Right lobe of liver (tissue), 6 donors: Measurements from ENCODE around the gene FOXD1. TPM values are rescaled to one million over a fixed set of nuclear protein-coding genes. Genes with fewer than 3 reads are reported as not detected.

Experiments
- ATAC-seq, 4 donors: fragments of 200-7000 bp; cut with Tn5 transposase; one replicate each; pipeline ENCODE4 v1.9.1; 2020; ENCODE audit warnings: mild to moderate bottlenecking in 4 of 4, moderate library complexity in 4 of 4
- DNase-seq, 3 donors: peaks; one replicate each; pipeline ENCODE4 v3.0.0-alpha.2; 2020
- H3K27ac ChIP-seq, 3 donors: fragments of 200-600 bp; one replicate each; pipeline ENCODE4 v1.8.0; 2022
- H3K27me3 ChIP-seq, 2 donors: fragments of 200-600 bp; one replicate each; pipeline ENCODE4 v1.8.0; 2022
- H3K36me3 ChIP-seq, 4 donors: fragments of 200-600 bp; sonication (generic) in 1 of 4; one replicate each; pipeline versions ENCODE4 v1.5.1 to v1.8.0; 2017 to 2022; ENCODE audit warnings: control low read depth in 1 of 4
- H3K4me1 ChIP-seq, 4 donors: fragments of 200-600 bp; sonication (generic) in 1 of 4; one replicate each; pipeline versions ENCODE4 v1.5.1 to v1.8.0; 2017 to 2022; ENCODE audit warnings: control low read depth in 1 of 4
- H3K4me3 ChIP-seq, 3 donors: fragments of 200-600 bp; one replicate each; pipeline ENCODE4 v1.8.0; 2022
- H3K9me3 ChIP-seq, 4 donors: fragments of 200-600 bp; sonication (generic) in 1 of 4; one replicate each; pipeline versions ENCODE4 v1.5.1 to v1.8.0; 2017 to 2022; ENCODE audit warnings: control low read depth in 1 of 4
- POLR2A ChIP-seq: fragments of 450-650 bp; IDR thresholded peaks from one replicate; pipeline ENCODE4 v1.6.1; 2017; ENCODE audit warnings: antibody characterized with exemption, mild to moderate bottlenecking
- WGBS: methylation state at CpG from one replicate; pipeline ENCODE4 v1.1.6; 2018; ENCODE audit warnings: low coverage, low lambda C conversion rate; ENCODE audit not compliant: insufficient coverage; ENCODE audit errors: missing lambda C conversion rate; 5-methylcytosine and 5-hydroxymethylcytosine counted together
- intact Hi-C, 2 donors: fragments of 100-400 bp; cut with DNase I; formaldehyde crosslinking; loops; one replicate each; pipeline versions ENCODE4 v1.11.2 to v1.14.1; 2022
- total RNA-seq, 6 experiments: library from RNA; depleted of rRNA in 2 of 6; stranded (reverse); fragments of >200 nt in 2 of 6; fragmentation: NEBNext Ultra II Directional in 3 of 6; extraction: Animal tissue kit (Norgen Biotek cat#: 25700) in 3 of 6; gene quantifications; one replicate each; pipeline versions ENCODE4 v1.1.0 to v1.2.4, GENCODE V29; 2016 to 2023
- TF ChIP-seq, protein P1 (sequence below), 4 donors: fragments of 200-600 bp in 3 of 4; fragments of 450-650 bp in 1 of 4; IDR thresholded peaks; one replicate each; pipeline versions ENCODE4 v1.5.1 to v1.8.0; 2016 to 2022; ENCODE audit warnings: antibody characterized with exemption in 4 of 4, mild to moderate bottlenecking in 2 of 4
- donor health status: DM: no; HTN: yes; CAD: no.
- donor health status: DM: no; HTN: no; CAD: no.
- donor health status: DM: no; HTN: no; CAD: no.
- donor health status: DM: no; HTN: yes; CAD: no.
- donor health status: DM: no; HTN: yes; CAD: no.

Gene FOXD1
- total RNA-seq, 6 experiments from 2014 or later, result not detected

GRCh38 chr5:73483676-73484075 is 35.1 kb upstream of the FOXD1 start:
- ATAC-seq (no peak), DNase-seq (no peak)
- H3K9me3 ChIP-seq, result no peaks in the 10 kb centered on the region
- intact Hi-C loops, result no loop called here
- no peak for TF ChIP-seq POLR2A
- TF ChIP-seq, protein P1, sequence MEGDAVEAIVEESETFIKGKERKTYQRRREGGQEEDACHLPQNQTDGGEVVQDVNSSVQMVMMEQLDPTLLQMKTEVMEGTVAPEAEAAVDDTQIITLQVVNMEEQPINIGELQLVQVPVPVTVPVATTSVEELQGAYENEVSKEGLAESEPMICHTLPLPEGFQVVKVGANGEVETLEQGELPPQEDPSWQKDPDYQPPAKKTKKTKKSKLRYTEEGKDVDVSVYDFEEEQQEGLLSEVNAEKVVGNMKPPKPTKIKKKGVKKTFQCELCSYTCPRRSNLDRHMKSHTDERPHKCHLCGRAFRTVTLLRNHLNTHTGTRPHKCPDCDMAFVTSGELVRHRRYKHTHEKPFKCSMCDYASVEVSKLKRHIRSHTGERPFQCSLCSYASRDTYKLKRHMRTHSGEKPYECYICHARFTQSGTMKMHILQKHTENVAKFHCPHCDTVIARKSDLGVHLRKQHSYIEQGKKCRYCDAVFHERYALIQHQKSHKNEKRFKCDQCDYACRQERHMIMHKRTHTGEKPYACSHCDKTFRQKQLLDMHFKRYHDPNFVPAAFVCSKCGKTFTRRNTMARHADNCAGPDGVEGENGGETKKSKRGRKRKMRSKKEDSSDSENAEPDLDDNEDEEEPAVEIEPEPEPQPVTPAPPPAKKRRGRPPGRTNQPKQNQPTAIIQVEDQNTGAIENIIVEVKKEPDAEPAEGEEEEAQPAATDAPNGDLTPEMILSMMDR (IDR thresholded peaks at IDR 0.05), result no peak
- H3K27ac ChIP-seq, result no peak overlapping the region
- H3K27me3 ChIP-seq, result no peaks in the 10 kb centered on the region
- WGBS, result 42% methylated on average over 4 of the region's 4 CpGs
- no peak overlapping the region for H3K4me3 ChIP-seq
- H3K4me1 ChIP-seq, result no peaks in the 10 kb centered on the region
- H3K36me3 ChIP-seq, result no peaks in the 10 kb centered on the region

- TF ChIP-seq, protein P1 (IDR thresholded peaks at IDR 0.05), result no peak
- TF ChIP-seq POLR2A, result no peak
- Histone ChIP-seq H3K9me3 (no peaks in the 10 kb centered on the region), H3K4me1 (no peaks in the 10 kb centered on the region), H3K36me3 (no peaks in the 10 kb centered on the region), H3K27me3 (no peaks in the 10 kb centered on the region), H3K4me3 (no peak overlapping the region), H3K27ac (no peak overlapping the region)
- DNase-seq (no peak), ATAC-seq (no peak)
- 65% methylated on average over 3 of the region's 4 CpGs for WGBS
- intact Hi-C loops, result no loop called here
Measured at GRCh38 chr5:73482383-73483136, 34.0 kb upstream of the FOXD1 start.

DNA sequence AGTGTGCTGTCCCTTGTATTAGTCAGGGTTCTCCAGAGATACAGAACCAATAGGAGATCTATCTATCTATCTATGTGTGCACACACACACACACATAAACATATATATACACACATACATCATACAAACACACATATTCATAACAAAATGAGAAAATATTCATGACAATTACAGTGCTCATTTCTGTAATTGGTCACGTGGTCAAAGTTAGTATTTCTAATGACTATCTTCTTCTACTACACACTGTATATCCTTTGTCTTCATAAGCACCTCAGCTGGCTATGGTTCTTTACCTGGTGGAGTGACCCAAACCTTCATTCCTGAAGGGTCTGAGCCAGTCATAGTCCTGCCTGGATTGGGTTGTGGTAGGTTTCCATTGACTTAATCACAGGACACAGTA is 31.9 kb upstream of the FOXD1 start:
- 47% methylated on average over 1 of the region's 1 CpG for WGBS
- intact Hi-C loops, result no loop called here
- no peaks in the 10 kb centered on the region for H3K36me3 ChIP-seq
- H3K4me3 ChIP-seq, result no peak overlapping the region
- DNase-seq (no peak), ATAC-seq (no peak)
- H3K27me3 ChIP-seq, result no peaks in the 10 kb centered on the region
- TF ChIP-seq POLR2A, result no peak
- TF ChIP-seq, protein P1 (IDR thresholded peaks at IDR 0.05), result no peak
- H3K4me1 ChIP-seq, result no peaks in the 10 kb centered on the region
- no peak overlapping the region for H3K27ac ChIP-seq
- no peaks in the 10 kb centered on the region for H3K9me3 ChIP-seq

DNA sequence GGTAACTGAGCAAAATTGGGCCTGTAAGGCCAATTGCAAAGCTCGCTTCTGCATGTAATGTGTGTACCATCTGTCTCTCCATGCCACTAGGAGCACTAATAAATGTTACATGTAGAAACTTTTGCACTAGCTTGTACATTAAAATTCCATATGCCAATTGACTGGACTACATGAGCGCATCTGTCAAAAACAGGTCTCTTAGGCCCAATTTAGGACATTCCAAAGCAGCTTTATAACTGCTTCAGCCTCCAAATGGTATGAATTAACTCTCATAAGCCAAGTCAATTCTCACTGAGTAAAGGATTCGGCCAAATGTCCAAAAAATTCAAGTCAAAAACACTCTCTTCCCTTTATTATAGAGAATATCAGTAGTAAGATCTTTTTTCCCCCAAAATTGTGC is 23.5 kb upstream of the FOXD1 start:
- no peak overlapping the region for H3K27ac ChIP-seq
- H3K9me3 ChIP-seq, result no peaks in the 10 kb centered on the region
- ATAC-seq, result no peak
- TF ChIP-seq, protein P1 (IDR thresholded peaks at IDR 0.05), result no peak
- TF ChIP-seq POLR2A, result no peak
- no peaks in the 10 kb centered on the region for H3K4me1 ChIP-seq
- intact Hi-C loops, result no loop called here
- H3K27me3 ChIP-seq, result no peaks in the 10 kb centered on the region
- no peak overlapping the region for H3K4me3 ChIP-seq
- no peak for DNase-seq
- no peaks in the 10 kb centered on the region for H3K36me3 ChIP-seq
- WGBS, result 38% methylated on average over 2 of the region's 3 CpGs
